B cell (primary cell): ENCODE results near the gene SMARCD2. TPM values are rescaled to one million over a fixed set of nuclear protein-coding genes. Genes with fewer than 3 reads are reported as not detected.

ENCODE experiments used
- ATAC-seq: fragments of 200-7000 bp; cut with Tn5 transposase; one replicate; pipeline ENCODE4 v1.10.0; 2021; ENCODE audit warnings: low read depth, mild to moderate bottlenecking, moderate number of reproducible peaks, moderate library complexity
- CTCF ChIA-PET: fragments of 350-600 bp; sonication (Branson Sonifier 250); formaldehyde crosslinking; loops from one replicate; lab custom pipeline; 2021; ENCODE audit warnings: antibody characterized with exemption, inconsistent platforms; lab: Charles Lee
- POLR2A ChIA-PET: fragments of 350-600 bp; sonication (Branson Sonifier 250); formaldehyde crosslinking; loops from one replicate; lab custom pipeline; 2021; ENCODE audit warnings: antibody characterized with exemption; lab: Charles Lee
- DNase-seq: peaks from one replicate; pipeline ENCODE4 v3.0.0; 2013
- H2AFZ ChIP-seq: 2 replicates; pipeline ENCODE4 v1.6.1; 2012; ENCODE audit warnings: mild to moderate bottlenecking, low read depth, low read length; ENCODE audit not compliant: insufficient read depth, poor library complexity, severe bottlenecking
- H3K27ac ChIP-seq, 2 donors: 1 replicate in 1 of 2; 2 replicates in 1 of 2; pipeline ENCODE4 v1.5.1; 2012 to 2013; ENCODE audit warnings: low read length in 2 of 2, mild to moderate bottlenecking in 2 of 2, moderate library complexity in 1 of 2
- H3K27me3 ChIP-seq, 4 experiments: fragments of 200-600 bp in 1 of 4; sonication (generic) in 1 of 4; replicated peaks in 1 of 4; 1 replicate in 2 of 4; 2 replicates in 2 of 4; pipeline versions ENCODE4 v1.6.1 to v1.7.0; 2013 to 2016; ENCODE audit warnings: low read length in 3 of 4, mild to moderate bottlenecking in 2 of 4, mixed read lengths in 1 of 4, moderate library complexity in 1 of 4; ENCODE audit not compliant: insufficient read depth in 4 of 4, control insufficient read depth in 3 of 4; ENCODE audit errors: control extremely low read depth in 1 of 4
- H3K36me3 ChIP-seq, 2 experiments: replicated peaks in 1 of 2; 1 replicate in 1 of 2; 2 replicates in 1 of 2; pipeline versions ENCODE4 v1.6.1 to v1.7.1; 2013; ENCODE audit warnings: low read length in 1 of 2; ENCODE audit not compliant: insufficient read depth in 2 of 2, control insufficient read depth in 1 of 2; ENCODE audit errors: control extremely low read depth in 1 of 2, extremely low read depth in 1 of 2
- H3K4me1 ChIP-seq, 2 donors: fragments of 200-600 bp in 1 of 2; sonication (generic) in 1 of 2; 1 replicate in 1 of 2; 2 replicates in 1 of 2; pipeline versions ENCODE4 v1.5.1 to v1.6.1; 2013 to 2017; ENCODE audit warnings: low read length in 2 of 2; ENCODE audit not compliant: control insufficient read depth in 2 of 2, insufficient read depth in 2 of 2
- H3K4me2 ChIP-seq: replicated peaks from 2 replicates; pipeline ENCODE3; 2012; ENCODE audit warnings: mild to moderate bottlenecking, low read depth, low read length; ENCODE audit not compliant: poor library complexity, severe bottlenecking
- H3K4me3 ChIP-seq, 5 experiments: fragments of 200-600 bp in 1 of 5; sonication (generic) in 1 of 5; 1 replicate in 3 of 5; 2 replicates in 2 of 5; pipeline versions ENCODE4 v1.5.1 to v1.7.0; 2011 to 2016; ENCODE audit warnings: low read length in 4 of 5, mild to moderate bottlenecking in 4 of 5, low read depth in 2 of 5, control low read depth in 1 of 5, moderate library complexity in 1 of 5; ENCODE audit not compliant: insufficient read depth in 1 of 5; ENCODE audit errors: control extremely low read depth in 1 of 5, extremely low read depth in 1 of 5
- H3K79me2 ChIP-seq: fragments of 200-600 bp; sonication (generic); one replicate; pipeline ENCODE4 v1.6.0; 2016; ENCODE audit warnings: low read length; ENCODE audit not compliant: control insufficient read depth, insufficient read depth
- H3K9ac ChIP-seq: fragments of 200-600 bp; sonication (generic); 2 replicates; pipeline ENCODE4 v1.6.1; 2017; ENCODE audit warnings: mild to moderate bottlenecking, low read length, moderate library complexity
- H3K9me3 ChIP-seq, 3 donors: one replicate each; pipeline versions ENCODE4 v1.6.1 to v1.7.1; 2013; ENCODE audit warnings: low read length in 2 of 3; ENCODE audit not compliant: control insufficient read depth in 2 of 3, insufficient read depth in 1 of 3; ENCODE audit errors: control extremely low read depth in 1 of 3
- H4K20me1 ChIP-seq: 2 replicates; pipeline ENCODE4 v1.6.0; 2012; ENCODE audit warnings: mild to moderate bottlenecking, low read length; ENCODE audit not compliant: insufficient read depth, control insufficient read depth, poor library complexity, severe bottlenecking
- H3K27ac Mint-ChIP-seq: one replicate; pipeline ENCODE4 v1.8.0; 2021; ENCODE audit warnings: mixed read lengths
- H3K27me3 Mint-ChIP-seq: one replicate; pipeline ENCODE4 v1.8.0; 2021; ENCODE audit warnings: mixed read lengths
- H3K4me1 Mint-ChIP-seq: one replicate; pipeline ENCODE4 v1.8.0; 2021; ENCODE audit warnings: mixed read lengths
- H3K4me3 Mint-ChIP-seq: one replicate; pipeline ENCODE4 v1.8.0; 2021; ENCODE audit warnings: mixed read lengths
- H3K9me3 Mint-ChIP-seq: one replicate; pipeline ENCODE4 v1.8.0; 2022; ENCODE audit warnings: mixed read lengths; ENCODE audit not compliant: insufficient read depth
- EZH2 ChIP-seq: IDR thresholded peaks from 2 replicates; pipeline ENCODE4 v1.6.1; 2012; ENCODE audit warnings: borderline replicate concordance, low read depth, mild to moderate bottlenecking, moderate library complexity, low read length; ENCODE audit not compliant: insufficient read depth, poor library complexity, severe bottlenecking
- WGBS: methylation state at CpG from one replicate; pipeline ENCODE4 v1.1.5; 2013; ENCODE audit warnings: missing lambda C conversion rate; ENCODE audit not compliant: insufficient coverage; 5-methylcytosine and 5-hydroxymethylcytosine counted together
- intact Hi-C: fragments of 100-400 bp; cut with micrococcal nuclease; formaldehyde crosslinking; loops from one replicate; pipeline ENCODE4 v1.10.0; 2022
- polyA plus RNA-seq: library from polyadenylated mRNA; depleted of rRNA; stranded (reverse); fragments of >200 nt; gene quantifications from 2 replicates; pipeline ENCODE4 v1.2.3, GENCODE V29; 2012
- total RNA-seq, 2 donors: library from RNA; stranded (reverse); fragments of 120-200 nt in 1 of 2; gene quantifications; 1 replicate in 1 of 2; 2 replicates in 1 of 2; pipeline versions ENCODE4 v1.2.3 to v1.2.4, GENCODE V29; 2013 to 2022
- TF ChIP-seq, protein P1 (sequence below): fragments of 200-600 bp; IDR thresholded peaks from one replicate; pipeline ENCODE4 v1.8.0; 2022; ENCODE audit warnings: antibody characterized with exemption, mild to moderate bottlenecking

Gene SMARCD2
- total and polyA plus RNA-seq, 2 donors (not counting 1 experiment from before 2014, with no cell fraction given), result 60.6 to 124 TPM

DNA sequence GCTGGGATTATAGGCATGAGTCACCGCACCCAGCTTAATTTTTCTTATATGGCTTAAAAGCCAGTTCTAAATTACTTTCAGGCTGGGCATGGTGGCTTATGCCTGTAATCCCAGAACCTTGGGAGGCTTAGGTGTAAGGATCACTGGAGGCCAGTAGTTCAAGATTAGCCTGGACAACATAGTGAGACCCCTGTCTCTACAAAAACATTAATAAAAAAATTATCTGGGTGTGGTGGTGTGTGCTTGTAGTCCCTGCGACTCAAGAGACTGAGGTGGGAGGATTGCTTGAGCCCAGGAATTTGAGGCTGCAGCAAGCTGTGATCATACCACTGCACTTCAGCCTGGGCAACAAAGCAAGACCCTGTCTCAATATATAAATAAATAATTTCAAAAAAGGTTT lies 10.8 kb upstream of the SMARCD2 start:
- ATAC-seq, result no peak
- Mint-ChIP-seq H3K27ac (no peak overlapping the region), H3K9me3 (peaks cover 3% of the 10 kb centered on the region), H3K4me3 (no peak overlapping the region), H3K4me1 (peaks cover 11% of the 10 kb centered on the region), H3K27me3 (no peaks in the 10 kb centered on the region)
- Histone ChIP-seq H3K27me3 (no peaks in the 10 kb centered on the region), H3K4me2 (no peak overlapping the region), H3K9ac (no peak overlapping the region), H3K9me3 (peaks cover 0 to 15% (median 0%) of the 10 kb centered on the region in 3 donors), H3K4me3 (no peak overlapping the region), H4K20me1 (no peaks in the 10 kb centered on the region), H2AFZ (no peak overlapping the region), H3K79me2 (no peaks in the 10 kb centered on the region), H3K27ac (no peak overlapping the region), H3K4me1 (peaks cover 5 to 11% of the 10 kb centered on the region in 2 donors), H3K36me3 (no peaks in the 10 kb centered on the region)
- no peak for TF ChIP-seq EZH2
- TF ChIP-seq, protein P1, sequence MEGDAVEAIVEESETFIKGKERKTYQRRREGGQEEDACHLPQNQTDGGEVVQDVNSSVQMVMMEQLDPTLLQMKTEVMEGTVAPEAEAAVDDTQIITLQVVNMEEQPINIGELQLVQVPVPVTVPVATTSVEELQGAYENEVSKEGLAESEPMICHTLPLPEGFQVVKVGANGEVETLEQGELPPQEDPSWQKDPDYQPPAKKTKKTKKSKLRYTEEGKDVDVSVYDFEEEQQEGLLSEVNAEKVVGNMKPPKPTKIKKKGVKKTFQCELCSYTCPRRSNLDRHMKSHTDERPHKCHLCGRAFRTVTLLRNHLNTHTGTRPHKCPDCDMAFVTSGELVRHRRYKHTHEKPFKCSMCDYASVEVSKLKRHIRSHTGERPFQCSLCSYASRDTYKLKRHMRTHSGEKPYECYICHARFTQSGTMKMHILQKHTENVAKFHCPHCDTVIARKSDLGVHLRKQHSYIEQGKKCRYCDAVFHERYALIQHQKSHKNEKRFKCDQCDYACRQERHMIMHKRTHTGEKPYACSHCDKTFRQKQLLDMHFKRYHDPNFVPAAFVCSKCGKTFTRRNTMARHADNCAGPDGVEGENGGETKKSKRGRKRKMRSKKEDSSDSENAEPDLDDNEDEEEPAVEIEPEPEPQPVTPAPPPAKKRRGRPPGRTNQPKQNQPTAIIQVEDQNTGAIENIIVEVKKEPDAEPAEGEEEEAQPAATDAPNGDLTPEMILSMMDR, result no peak
- POLR2A ChIA-PET, result no interaction called here
- intact Hi-C loops, result no loop called here
- CTCF ChIA-PET, result no interaction called here
- DNase-seq, result no peak
- WGBS, result no CpG with 5 or more reads among the region's 2 CpGs

DNA sequence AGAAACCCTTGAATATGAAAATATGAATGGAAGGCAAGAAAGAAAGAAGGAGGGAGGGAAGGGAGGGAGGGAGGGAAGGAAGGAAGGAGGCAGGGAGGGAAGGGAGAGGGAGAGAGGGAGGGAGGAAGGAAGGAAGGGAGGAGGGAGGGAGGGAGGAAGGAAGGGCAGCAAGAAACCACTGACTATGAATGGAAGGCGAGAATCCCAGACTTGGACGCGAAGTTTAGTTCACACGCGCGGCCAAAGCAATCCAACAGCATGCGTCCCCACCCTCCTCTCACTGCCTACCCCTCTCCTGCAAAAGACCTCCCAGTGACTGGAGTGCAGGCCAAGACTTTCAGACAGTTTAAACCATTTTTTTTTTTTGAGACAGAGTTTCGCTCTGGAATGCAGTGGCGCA lies 7.9 kb upstream of the SMARCD2 start:
- peaks cover 7 to 14% of the 10 kb centered on the region in 2 donors for H3K4me1 ChIP-seq
- H2AFZ ChIP-seq, result no peak overlapping the region
- H3K9me3 ChIP-seq, result peaks cover 0 to 16% (median 0%) of the 10 kb centered on the region in 3 donors
- Mint-ChIP-seq H3K9me3 (peaks cover 3% of the 10 kb centered on the region), H3K4me1 (peaks cover 16% of the 10 kb centered on the region), H3K27ac (no peak overlapping the region), H3K27me3 (no peaks in the 10 kb centered on the region), H3K4me3 (no peak overlapping the region)
- no peak overlapping the region for H3K4me3 ChIP-seq
- intact Hi-C loops, result no loop called here
- CTCF ChIA-PET, result interaction anchor here (1.2 kb wide), 1 partner anchor 10 kb away, joined by 6 read pairs; no protein-coding TSS in a partner anchor
- TF ChIP-seq EZH2, result no peak
- TF ChIP-seq, protein P1, result no peak
- POLR2A ChIA-PET, result no interaction called here
- 90% methylated on average over 4 of the region's 9 CpGs for WGBS
- H4K20me1 ChIP-seq, result no peaks in the 10 kb centered on the region
- H3K9ac ChIP-seq, result no peak overlapping the region
- no peaks in the 10 kb centered on the region for H3K36me3 ChIP-seq
- ATAC-seq (no peak), DNase-seq (no peak)
- H3K79me2 ChIP-seq, result no peaks in the 10 kb centered on the region
- H3K4me2 ChIP-seq, result no peak overlapping the region
- no peak overlapping the region for H3K27ac ChIP-seq
- H3K27me3 ChIP-seq, result no peaks in the 10 kb centered on the region
